Measurements from ENCODE around the gene DOCK1. TPM values are rescaled to one million over a fixed set of nuclear protein-coding genes. Genes with fewer than 3 reads are reported as not detected.
A peak's percentile ranks its signal among the peaks of the same experiment; 100 is the strongest.
"Not testable (repeated sequence)": the region's sequence is repeated elsewhere in the genome, so short reads cannot be mapped to it uniquely, and the experiment has no call there.

DOCK1 gene
- total and polyA plus RNA-seq, 2 donors (not counting 1 experiment from before 2014, with no cell fraction given), result 20.5 to 91.0 TPM

GRCh38 chr10:126935263-126935946, 30.2 kb downstream of the DOCK1 start:
- Histone ChIP-seq H3K79me2 (ENCODE audit: control insufficient read depth, insufficient read depth, low read length) (peaks cover 54% of the 10 kb centered on the region), H3K4me2 (ENCODE audit: extremely low read depth, insufficient read depth, low read length) (no peak overlapping the region), H3K9ac (ENCODE audit: insufficient read depth, low read length) (no peak overlapping the region), H3K4me1 (ENCODE audit: control insufficient read depth, extremely low read depth, insufficient read depth, low read length) (peaks cover 6% of the 10 kb centered on the region), H3K36me3 (ENCODE audit: control insufficient read depth, insufficient read depth, low read length) (peaks cover 2% of the 10 kb centered on the region), H3K27me3 (ENCODE audit: control insufficient read depth, insufficient read depth, low read length) (no peaks in the 10 kb centered on the region), H4K20me1 (ENCODE audit: control insufficient read depth, extremely low read depth, insufficient read depth, low read length) (peaks cover 1% of the 10 kb centered on the region), H3K4me3 (replicated peaks in 1 of 4; ENCODE audit: control extremely low read depth in 1 of 4, insufficient read depth in 1 of 4, low read depth in 3 of 4, low read length in 4 of 4) (no peak overlapping the region), H3K27ac (ENCODE audit: insufficient read depth, low read length) (no peak overlapping the region), H3K9me3 (ENCODE audit: control insufficient read depth, insufficient read depth, low read depth, low read length) (no peaks in the 10 kb centered on the region), H2AFZ (ENCODE audit: low read length) (no peak overlapping the region)
- TF ChIP-seq EZH2 (IDR thresholded peaks at IDR 0.05; ENCODE audit: low read length, missing control alignments) (no peak), CTCF (conservative IDR thresholded peaks at IDR 0.05 in 1 of 2, IDR thresholded peaks at IDR 0.05 in 1 of 2; ENCODE audit: low read depth in 1 of 2, low read length in 2 of 2) (no peak)
- peak in 1 of 2 donors; percentile 51 for DNase-seq (ENCODE audit: low read depth in 2 of 2)

GRCh38 chr10:126937026-126937425, 31.8 kb downstream of the DOCK1 start:
- TF ChIP-seq EZH2 (IDR thresholded peaks at IDR 0.05; ENCODE audit: low read length, missing control alignments) (no peak), CTCF (conservative IDR thresholded peaks at IDR 0.05 in 1 of 2, IDR thresholded peaks at IDR 0.05 in 1 of 2; ENCODE audit: low read depth in 1 of 2, low read length in 2 of 2) (no peak)
- peaks cover 1% of the 10 kb centered on the region for H4K20me1 ChIP-seq (ENCODE audit: control insufficient read depth, extremely low read depth, insufficient read depth, low read length)

GRCh38 chr10:126938121-126938520, 32.9 kb downstream of the DOCK1 start:
- not testable (repeated sequence) for H3K36me3 ChIP-seq (ENCODE audit: control insufficient read depth, insufficient read depth, low read length); H3K9me3 ChIP-seq (ENCODE audit: control insufficient read depth, insufficient read depth, low read depth, low read length); H2AFZ ChIP-seq (ENCODE audit: low read length); H3K27me3 ChIP-seq (ENCODE audit: control insufficient read depth, insufficient read depth, low read length); H3K4me1 ChIP-seq (ENCODE audit: control insufficient read depth, extremely low read depth, insufficient read depth, low read length); H3K27ac ChIP-seq (ENCODE audit: insufficient read depth, low read length); H3K4me2 ChIP-seq (ENCODE audit: extremely low read depth, insufficient read depth, low read length); H4K20me1 ChIP-seq (ENCODE audit: control insufficient read depth, extremely low read depth, insufficient read depth, low read length); H3K9ac ChIP-seq (ENCODE audit: insufficient read depth, low read length); DNase-seq (ENCODE audit: low read depth in 2 of 2); H3K4me3 ChIP-seq (replicated peaks in 1 of 4; ENCODE audit: control extremely low read depth in 1 of 4, insufficient read depth in 1 of 4, low read depth in 3 of 4, low read length in 4 of 4)
- peaks cover 43% of the 10 kb centered on the region for H3K79me2 ChIP-seq (ENCODE audit: control insufficient read depth, insufficient read depth, low read length)

More at GRCh38 chr10:126937026-126937425, 31.8 kb downstream of the DOCK1 start:
- no peak for DNase-seq (ENCODE audit: low read depth in 2 of 2)
- H3K9ac ChIP-seq (ENCODE audit: insufficient read depth, low read length), result no peak overlapping the region
- no peak overlapping the region for H3K4me3 ChIP-seq (replicated peaks in 1 of 4; ENCODE audit: control extremely low read depth in 1 of 4, insufficient read depth in 1 of 4, low read depth in 3 of 4, low read length in 4 of 4)
- peaks cover 3% of the 10 kb centered on the region for H3K4me1 ChIP-seq (ENCODE audit: control insufficient read depth, extremely low read depth, insufficient read depth, low read length)
- no peak overlapping the region for H2AFZ ChIP-seq (ENCODE audit: low read length)
- no peak overlapping the region for H3K27ac ChIP-seq (ENCODE audit: insufficient read depth, low read length)
- H3K27me3 ChIP-seq (ENCODE audit: control insufficient read depth, insufficient read depth, low read length), result no peaks in the 10 kb centered on the region
- no peaks in the 10 kb centered on the region for H3K9me3 ChIP-seq (ENCODE audit: control insufficient read depth, insufficient read depth, low read depth, low read length)
- H3K79me2 ChIP-seq (ENCODE audit: control insufficient read depth, insufficient read depth, low read length), result peaks cover 48% of the 10 kb centered on the region
- H3K36me3 ChIP-seq (ENCODE audit: control insufficient read depth, insufficient read depth, low read length), result peaks cover 2% of the 10 kb centered on the region
- H3K4me2 ChIP-seq (ENCODE audit: extremely low read depth, insufficient read depth, low read length), result no peak overlapping the region

All from fibroblast of lung (primary cell).